A549 (cell line): Measurements from ENCODE around the gene SVIL. TPM values are rescaled to one million over a fixed set of nuclear protein-coding genes. Genes with fewer than 3 reads are reported as not detected.
A peak's percentile ranks its signal among the peaks of the same experiment; 100 is the strongest.
"Not testable (repeated sequence)": the region's sequence is repeated elsewhere in the genome, so short reads cannot be mapped to it uniquely, and the experiment has no call there.

Source experiments
- ATAC-seq, 2 experiments: fragments of 200-7000 bp in 1 of 2; fragments of >200 bp in 1 of 2; cut with Nextera tagmentation in 1 of 2; cut with Tn5 transposase in 1 of 2; 3 replicates each; pipeline versions ENCODE4 v1.8.0 to v1.9.1; 2018 to 2020; ENCODE audit warnings: mild to moderate bottlenecking in 1 of 2, moderate library complexity in 1 of 2
- CTCF ChIA-PET: fragments of 300-600 bp; sonication (Branson Sonifier 250); formaldehyde crosslinking; extraction: SDS; loops from one replicate; lab custom pipeline; 2021; ENCODE audit warnings: antibody characterized with exemption, inconsistent platforms; lab: Yijun Ruan, JAX
- POLR2A ChIA-PET: fragments of 350-600 bp; formaldehyde crosslinking; extraction: SDS; loops from one replicate; lab custom pipeline; 2021; ENCODE audit warnings: antibody characterized with exemption, inconsistent platforms; lab: Yijun Ruan, JAX
- DNase-seq, 2 experiments: peaks; one replicate each; pipeline versions ENCODE4 v3.0.0 to v3.0.0-alpha.2; 2011 to 2016; ENCODE audit warnings: low read depth in 1 of 2, low spot score in 1 of 2
- FAIRE-seq: peaks from 2 replicates; lab custom pipeline; 2011; peaks lifted over from hg19 to GRCh38; lab: Jason Lieb, UNC
- H3K27ac ChIP-seq, 2 experiments: fragments of >200 bp; sonication (Bioruptor Twin); formaldehyde crosslinking; 3 replicates each; pipeline ENCODE4 v1.5.1; 2016 to 2017
- H3K4me1 ChIP-seq: fragments of >200 bp; sonication (Bioruptor Twin); formaldehyde crosslinking; 3 replicates; pipeline ENCODE4 v1.6.1; 2016
- H3K4me2 ChIP-seq: fragments of >200 bp; sonication (Bioruptor Twin); formaldehyde crosslinking; 3 replicates; pipeline ENCODE4 v1.6.1; 2016
- H3K4me3 ChIP-seq: fragments of >200 bp; sonication (Bioruptor Twin); formaldehyde crosslinking; 3 replicates; pipeline ENCODE4 v1.5.1; 2016
- H3K9me3 ChIP-seq: fragments of >200 bp; sonication (Bioruptor Twin); formaldehyde crosslinking; 3 replicates; pipeline ENCODE4 v1.6.1; 2016
- BHLHE40 ChIP-seq: IDR thresholded peaks from 2 replicates; pipeline ENCODE4 v1.6.1; 2012; ENCODE audit warnings: low read depth, low read length, inconsistent platforms
- CBX2 ChIP-seq: fragments of 200-600 bp; sonication (generic); IDR thresholded peaks from 2 replicates; pipeline ENCODE4 v1.6.1; 2016; ENCODE audit warnings: low read depth, mild to moderate bottlenecking, borderline replicate concordance
- EHF ChIP-seq: fragments of 250-450 bp; sonication (Bioruptor Pico); IDR thresholded peaks from 2 replicates; pipeline ENCODE4 v1.5.0; 2020; ENCODE audit warnings: mild to moderate bottlenecking
- EHMT2 ChIP-seq: fragments of 200-600 bp; sonication (generic); IDR thresholded peaks from 2 replicates; pipeline ENCODE4 v1.6.1; 2016; ENCODE audit warnings: antibody characterized with exemption, low read depth, mild to moderate bottlenecking, moderate library complexity
- FOSL2 ChIP-seq, 2 experiments: fragments of 450-650 bp in 1 of 2; fragments of >200 bp in 1 of 2; sonication (Bioruptor Twin) in 1 of 2; formaldehyde crosslinking; IDR thresholded peaks; 2 replicates each; pipeline versions ENCODE4 v1.5.0 to v1.6.1; 2016 to 2020; ENCODE audit warnings: mild to moderate bottlenecking in 1 of 2, moderate library complexity in 1 of 2
- GATA3 ChIP-seq: IDR thresholded peaks from 2 replicates; pipeline ENCODE4 v1.6.1; 2012; ENCODE audit warnings: borderline replicate concordance
- HOXA7 ChIP-seq: fragments of 250-450 bp; sonication (Bioruptor Pico); IDR thresholded peaks from 2 replicates; pipeline ENCODE4 v1.5.0; 2020; ENCODE audit warnings: mild to moderate bottlenecking, moderate library complexity
- HOXB13 ChIP-seq: fragments of 250-450 bp; sonication (Bioruptor Pico); IDR thresholded peaks from 2 replicates; pipeline ENCODE4 v1.5.0; 2020; ENCODE audit warnings: low read depth, mild to moderate bottlenecking, moderate library complexity
- HOXB5 ChIP-seq: fragments of 250-450 bp; sonication (Bioruptor Pico); IDR thresholded peaks from 2 replicates; pipeline ENCODE4 v1.5.0; 2020; ENCODE audit warnings: mild to moderate bottlenecking, moderate library complexity
- KDM1A ChIP-seq: fragments of 200-600 bp; sonication (generic); IDR thresholded peaks from 2 replicates; pipeline ENCODE4 v1.6.1; 2016; ENCODE audit warnings: low read depth, mild to moderate bottlenecking
- KDM5A ChIP-seq: fragments of 200-600 bp; sonication (generic); IDR thresholded peaks from 2 replicates; pipeline ENCODE4 v1.6.1; 2016; ENCODE audit warnings: antibody characterized with exemption, mild to moderate bottlenecking
- NR3C1 ChIP-seq: fragments of >200 bp; sonication (Bioruptor Twin); formaldehyde crosslinking; IDR thresholded peaks from 3 replicates; pipeline ENCODE4 v1.6.1; 2017
- POLR2A ChIP-seq: IDR thresholded peaks from 2 replicates; pipeline ENCODE4 v1.6.1; 2012; ENCODE audit warnings: mild to moderate bottlenecking, low read length
- RAD21 ChIP-seq, 2 experiments: fragments of >200 bp in 1 of 2; sonication (Bioruptor Twin) in 1 of 2; formaldehyde crosslinking in 1 of 2; IDR thresholded peaks in 1 of 2; conservative IDR thresholded peaks in 1 of 2; 2 replicates in 1 of 2; 3 replicates in 1 of 2; pipeline ENCODE4 v1.6.1; 2012 to 2018; ENCODE audit warnings: inconsistent platforms in 1 of 2
- SMC3 ChIP-seq: fragments of >200 bp; sonication (Bioruptor Twin); formaldehyde crosslinking; IDR thresholded peaks from 3 replicates; pipeline ENCODE4 v1.6.1; 2018; ENCODE audit warnings: inconsistent platforms
- TFCP2L1 ChIP-seq: fragments of 250-450 bp; sonication (Bioruptor Pico); IDR thresholded peaks from 2 replicates; pipeline ENCODE4 v1.5.0; 2021; ENCODE audit warnings: mild to moderate bottlenecking
- WGBS: methylation state at CpG from one replicate; pipeline ENCODE4 v1.1.6; 2017; ENCODE audit errors: missing lambda C conversion rate; 5-methylcytosine and 5-hydroxymethylcytosine counted together
- polyA plus RNA-seq, 4 experiments: library from polyadenylated mRNA; depleted of rRNA in 3 of 4; stranded (reverse); fragments of >200 nt; fragmentation: RNase III in 1 of 4; extraction: RNeasy Plus Mini Kit Qiagen cat#74134 plus additional on column Dnase treatment in 1 of 4; gene quantifications; 2 replicates in 3 of 4; 3 replicates in 1 of 4; pipeline ENCODE4 v1.2.3, GENCODE V29; 2011 to 2017
- TF ChIP-seq, protein P1 (sequence below): fragments of >200 bp; sonication (Bioruptor Twin); formaldehyde crosslinking; IDR thresholded peaks from 3 replicates; pipeline ENCODE4 v1.5.1; 2016
- TF ChIP-seq, protein P2 (sequence below): fragments of >200 bp; sonication (Bioruptor Twin); formaldehyde crosslinking; IDR thresholded peaks from 3 replicates; pipeline ENCODE4 v1.6.1; 2016
- TF ChIP-seq, protein P3 (sequence below): IDR thresholded peaks from 2 replicates; pipeline ENCODE4 v1.6.1; 2012

SVIL gene
- polyA plus RNA-seq, 2 of the 4 experiments (the other 2 are of a cell fraction) = 12.0 to 20.4 TPM

DNA sequence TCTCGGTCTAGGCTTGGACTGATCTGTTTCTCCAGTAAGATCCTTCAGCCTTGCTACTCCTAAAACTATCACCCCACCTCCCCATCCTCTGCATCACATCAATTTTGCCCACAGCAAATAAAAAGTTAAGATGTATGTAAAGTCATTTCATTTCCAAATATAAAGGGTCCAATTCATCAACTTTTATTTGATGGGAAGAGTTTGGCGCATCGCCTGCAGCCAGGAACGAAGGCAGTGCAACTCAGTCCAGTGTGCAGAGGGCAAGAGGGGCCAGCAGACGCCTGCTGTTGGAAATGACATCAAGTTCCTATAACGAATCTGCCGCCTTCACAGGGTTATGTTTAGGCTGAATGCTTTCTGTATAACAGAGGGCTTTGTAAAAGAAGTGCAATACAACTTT, 97.0 kb downstream of the SVIL start:
- H3K4me2 ChIP-seq = no peak overlapping the region
- no peak for FAIRE-seq
- no peak for ATAC-seq

DNA sequence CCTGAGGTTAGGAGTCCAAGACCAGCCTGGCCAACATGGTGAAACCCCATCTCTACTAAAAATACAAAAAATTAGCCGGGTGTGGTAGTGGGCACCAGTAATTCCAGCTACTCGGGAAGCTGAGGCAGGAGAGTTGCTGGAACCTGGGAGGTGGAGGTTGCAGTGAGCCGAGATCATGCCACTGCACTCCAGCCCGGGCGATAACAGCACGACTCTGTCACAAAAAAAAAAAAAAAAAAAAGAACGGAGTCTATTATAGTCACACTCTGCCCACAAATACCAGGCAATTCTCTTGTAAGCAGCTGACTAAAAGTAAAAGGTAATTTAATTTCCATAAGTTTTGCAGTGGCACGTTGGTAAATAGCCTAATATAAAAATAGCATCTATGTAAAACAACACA, 98.1 kb downstream of the SVIL start:
- whole genome bisulfite sequencing = 95% methylated on average over 8 of the region's 8 CpGs
- ATAC-seq, H3K4me3 ChIP-seq, DNase-seq, POLR2A ChIA-PET, H3K9me3 ChIP-seq, FAIRE-seq: not testable (repeated sequence)
- Histone ChIP-seq H3K4me1 (peaks cover 32% of the 10 kb centered on the region), H3K4me2 (peak overlapping the region; percentile 82), H3K27ac (peak overlapping the region in 1 of 2 experiments; percentile 82; a peak in 2 of 6 replicates)
- CTCF ChIA-PET = interaction anchor here (1.2 kb wide), 1 partner anchor 66 kb away, joined by 3 read pairs; no protein-coding TSS in a partner anchor

More for the DNA sequence above, 97.0 kb downstream of the SVIL start:
- DNase-seq = no peak
- H3K9me3 ChIP-seq = no peaks in the 10 kb centered on the region
- no peak for TF ChIP-seq HOXB13 (CRISPR knock-in tag)
- TF ChIP-seq RAD21 (conservative IDR thresholded peaks at IDR 0.05 in 1 of 2, IDR thresholded peaks at IDR 0.05 in 1 of 2) = no peak
- TF ChIP-seq HOXA7 (CRISPR knock-in tag) = no peak
- TF ChIP-seq, protein P1, sequence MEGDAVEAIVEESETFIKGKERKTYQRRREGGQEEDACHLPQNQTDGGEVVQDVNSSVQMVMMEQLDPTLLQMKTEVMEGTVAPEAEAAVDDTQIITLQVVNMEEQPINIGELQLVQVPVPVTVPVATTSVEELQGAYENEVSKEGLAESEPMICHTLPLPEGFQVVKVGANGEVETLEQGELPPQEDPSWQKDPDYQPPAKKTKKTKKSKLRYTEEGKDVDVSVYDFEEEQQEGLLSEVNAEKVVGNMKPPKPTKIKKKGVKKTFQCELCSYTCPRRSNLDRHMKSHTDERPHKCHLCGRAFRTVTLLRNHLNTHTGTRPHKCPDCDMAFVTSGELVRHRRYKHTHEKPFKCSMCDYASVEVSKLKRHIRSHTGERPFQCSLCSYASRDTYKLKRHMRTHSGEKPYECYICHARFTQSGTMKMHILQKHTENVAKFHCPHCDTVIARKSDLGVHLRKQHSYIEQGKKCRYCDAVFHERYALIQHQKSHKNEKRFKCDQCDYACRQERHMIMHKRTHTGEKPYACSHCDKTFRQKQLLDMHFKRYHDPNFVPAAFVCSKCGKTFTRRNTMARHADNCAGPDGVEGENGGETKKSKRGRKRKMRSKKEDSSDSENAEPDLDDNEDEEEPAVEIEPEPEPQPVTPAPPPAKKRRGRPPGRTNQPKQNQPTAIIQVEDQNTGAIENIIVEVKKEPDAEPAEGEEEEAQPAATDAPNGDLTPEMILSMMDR = no peak
- no peak for TF ChIP-seq POLR2A
- TF ChIP-seq HOXB5 (CRISPR knock-in tag) = no peak
- TF ChIP-seq TFCP2L1 = no peak
- TF ChIP-seq, all 56 proteins: peak for 0
- Histone ChIP-seq H3K4me3 (no peak overlapping the region), H3K4me1 (peaks cover 32% of the 10 kb centered on the region), H3K27ac (no peak overlapping the region)
- POLR2A ChIA-PET = no interaction called here
- 93% methylated on average over 7 of the region's 7 CpGs for WGBS
- CTCF ChIA-PET = no interaction called here

DNA sequence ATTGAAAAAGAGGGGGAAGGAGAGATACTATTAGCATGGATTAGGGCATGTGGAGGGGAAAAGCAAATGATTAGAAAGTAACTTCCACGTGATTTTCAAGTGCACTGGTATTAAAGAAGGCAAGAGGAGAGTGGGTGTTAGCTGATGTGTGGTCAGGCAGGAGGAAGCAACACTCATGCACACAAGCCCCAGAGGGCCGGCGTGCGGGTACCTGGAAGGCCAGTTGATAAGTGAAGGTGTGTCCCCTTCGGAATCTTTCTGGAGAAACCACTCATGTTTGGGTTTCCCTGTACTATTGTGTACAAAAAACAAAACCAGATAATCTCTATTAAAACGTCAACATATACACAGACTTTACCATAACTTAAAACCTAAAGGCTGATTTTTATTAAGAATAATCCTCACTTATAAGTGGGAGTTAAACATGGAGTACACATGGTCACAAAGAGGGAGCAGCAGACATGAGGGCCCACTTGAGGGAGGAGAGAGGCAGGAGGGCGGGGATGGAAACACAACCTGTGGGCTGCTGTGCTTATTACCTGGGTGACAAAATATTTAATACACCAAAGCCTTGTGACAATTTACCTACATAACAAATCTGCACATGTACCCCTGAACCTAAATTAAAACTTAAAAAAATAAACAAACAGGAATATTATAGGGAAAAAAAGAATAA, 98.9 kb downstream of the SVIL start:
- POLR2A ChIA-PET = no interaction called here
- peaks cover 32% of the 10 kb centered on the region for H3K4me1 ChIP-seq
- peak overlapping the region; percentile 82 for H3K4me2 ChIP-seq
- H3K4me3 ChIP-seq = peak overlapping the region; percentile 20; the same call in 2 of the 3 replicates
- no peaks in the 10 kb centered on the region for H3K9me3 ChIP-seq
- no peak for DNase-seq
- TF ChIP-seq, protein P1 = peak; percentile 30; the same call in 2 of the 3 replicates
- TF ChIP-seq CBX2 = no peak
- TF ChIP-seq, all 56 proteins: peak for 1
- CTCF ChIA-PET = interaction anchor here (0.7 to 4.4 kb wide), 24 partner anchors 9 to 466 kb away, joined by 3 to 22 read pairs (median 4); no protein-coding TSS in a partner anchor
- peak overlapping the region; percentile 67 to 82 for H3K27ac ChIP-seq
- FAIRE-seq (no peak), ATAC-seq (peak; percentile 45 to 64; a peak in 5 of 6 replicates)
- WGBS = 49% methylated on average over 7 of the region's 7 CpGs

DNA sequence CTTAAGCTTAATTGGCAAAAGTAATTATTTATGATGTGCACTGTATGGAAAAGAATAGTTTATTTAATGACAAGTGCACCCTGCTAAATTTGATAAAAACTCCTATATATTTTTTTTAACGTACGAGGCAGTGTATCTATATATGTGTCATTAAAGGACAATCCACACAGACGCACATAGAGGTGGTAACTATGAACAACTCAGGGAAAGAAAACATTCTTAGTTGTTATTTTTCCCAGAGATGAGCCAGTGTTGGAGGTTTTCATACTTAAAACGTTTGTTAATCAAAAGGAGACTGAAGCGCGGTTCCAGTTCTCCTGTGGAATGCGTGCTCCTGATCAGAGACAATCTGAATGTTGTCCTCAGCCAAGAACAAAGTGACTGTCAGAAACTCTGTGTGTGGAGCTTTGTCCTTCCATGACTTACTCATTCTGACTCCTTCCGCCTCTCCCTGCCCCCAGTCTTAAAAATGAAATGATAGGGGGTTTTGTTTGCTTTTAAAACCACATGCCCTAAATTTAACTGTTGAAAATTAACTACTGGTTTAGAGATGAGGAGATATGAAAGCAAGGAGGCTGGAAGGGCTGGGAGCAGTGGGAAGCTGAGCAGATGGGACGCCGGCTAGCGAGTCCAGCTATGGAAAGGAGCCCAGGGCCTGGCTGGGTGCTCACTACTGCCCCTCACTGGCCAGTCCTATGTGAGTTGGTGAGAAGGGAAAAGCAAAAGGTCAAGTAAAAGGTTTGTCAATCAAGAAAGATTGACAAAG, 99.6 kb downstream of the SVIL start:
- Histone ChIP-seq H3K27ac (peak overlapping the region; percentile 67 to 82), H3K9me3 (no peaks in the 10 kb centered on the region), H3K4me2 (peak overlapping the region; percentile 82), H3K4me3 (peak overlapping the region; percentile 20; the same call in 2 of the 3 replicates), H3K4me1 (peaks cover 32% of the 10 kb centered on the region)
- FAIRE-seq (peak; percentile 46), DNase-seq (peak; percentile 80 to 84), ATAC-seq (peak; percentile 91 to 95)
- ChIA-PET POLR2A (no interaction called here), CTCF (interaction anchor here (0.7 to 4.4 kb wide), 35 partner anchors 9 to 467 kb away, joined by 3 to 22 read pairs (median 4); no protein-coding TSS in a partner anchor)
- WGBS = 16% methylated on average over 11 of the region's 11 CpGs
- TF ChIP-seq, protein P2, sequence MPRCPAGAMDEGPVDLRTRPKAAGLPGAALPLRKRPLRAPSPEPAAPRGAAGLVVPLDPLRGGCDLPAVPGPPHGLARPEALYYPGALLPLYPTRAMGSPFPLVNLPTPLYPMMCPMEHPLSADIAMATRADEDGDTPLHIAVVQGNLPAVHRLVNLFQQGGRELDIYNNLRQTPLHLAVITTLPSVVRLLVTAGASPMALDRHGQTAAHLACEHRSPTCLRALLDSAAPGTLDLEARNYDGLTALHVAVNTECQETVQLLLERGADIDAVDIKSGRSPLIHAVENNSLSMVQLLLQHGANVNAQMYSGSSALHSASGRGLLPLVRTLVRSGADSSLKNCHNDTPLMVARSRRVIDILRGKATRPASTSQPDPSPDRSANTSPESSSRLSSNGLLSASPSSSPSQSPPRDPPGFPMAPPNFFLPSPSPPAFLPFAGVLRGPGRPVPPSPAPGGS = 0 out of 3 replicates have a peak, but pooled peaks have one; percentile 9
- TF ChIP-seq KDM1A (no peak), EHMT2 (no peak), FOSL2 (IDR thresholded peaks at IDR 0.05) (no peak), FOSL2 (CRISPR knock-in tag; IDR thresholded peaks at IDR 0.05) (peak; percentile 34; the same call in 1 of the 2 replicates), SMC3 (peak; percentile 54), NR3C1 (no peak), EHF (CRISPR knock-in tag) (no peak), GATA3 (peak; percentile 86), BHLHE40 (no peak), HOXB13 (CRISPR knock-in tag) (no peak), CBX2 (no peak), KDM5A (no peak)
- TF ChIP-seq, protein P3, sequence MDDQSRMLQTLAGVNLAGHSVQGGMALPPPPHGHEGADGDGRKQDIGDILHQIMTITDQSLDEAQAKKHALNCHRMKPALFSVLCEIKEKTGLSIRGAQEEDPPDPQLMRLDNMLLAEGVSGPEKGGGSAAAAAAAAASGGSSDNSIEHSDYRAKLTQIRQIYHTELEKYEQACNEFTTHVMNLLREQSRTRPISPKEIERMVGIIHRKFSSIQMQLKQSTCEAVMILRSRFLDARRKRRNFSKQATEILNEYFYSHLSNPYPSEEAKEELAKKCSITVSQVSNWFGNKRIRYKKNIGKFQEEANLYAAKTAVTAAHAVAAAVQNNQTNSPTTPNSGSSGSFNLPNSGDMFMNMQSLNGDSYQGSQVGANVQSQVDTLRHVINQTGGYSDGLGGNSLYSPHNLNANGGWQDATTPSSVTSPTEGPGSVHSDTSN = no peak
